ENCODE measurements around the gene FCAR.
A peak's percentile ranks its signal among the peaks of the same experiment; 100 is the strongest.
"Not testable (repeated sequence)": the region's sequence is repeated elsewhere in the genome, so short reads cannot be mapped to it uniquely, and the experiment has no call there.

The FCAR gene

DNA sequence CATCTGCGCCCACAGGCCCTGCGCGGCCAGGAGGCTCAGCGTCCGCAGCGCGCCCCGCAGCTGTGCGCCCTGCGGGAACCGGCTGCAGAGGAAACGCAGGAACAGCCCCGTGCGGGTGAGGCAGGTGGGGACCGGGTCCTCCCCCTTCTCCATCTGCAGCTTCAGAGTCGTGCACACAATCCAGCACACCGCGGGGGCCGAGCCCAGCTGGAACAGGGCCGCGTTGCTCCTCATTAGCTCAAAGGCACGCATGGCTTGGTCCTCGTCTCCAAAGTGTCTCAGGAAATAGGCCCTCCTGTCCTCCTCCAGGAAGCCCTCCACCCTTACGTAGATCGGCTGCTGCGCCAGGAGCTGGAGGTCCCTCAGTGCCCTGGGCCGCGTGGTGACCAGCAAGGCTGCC is 65.5 kb downstream of the FCAR start:
- not testable (repeated sequence) for H3K4me1 ChIP-seq (ENCODE audit: control insufficient read depth in 2 of 2, insufficient read depth in 1 of 2, low read depth in 1 of 2, low read length in 2 of 2); H3K14ac ChIP-seq (ENCODE audit: low read length); H2BK5ac ChIP-seq (ENCODE audit: low read length); H2AK5ac ChIP-seq (ENCODE audit: low read depth, low read length); H3K23ac ChIP-seq (ENCODE audit: low read depth, low read length, poor library complexity); H2BK12ac ChIP-seq (ENCODE audit: low read length); H2BK15ac ChIP-seq (ENCODE audit: low read length); H3K4me3 ChIP-seq (ENCODE audit: low read length in 2 of 2); H2AFZ ChIP-seq (ENCODE audit: low read length); H3K36me3 ChIP-seq (replicated peaks in 1 of 2; ENCODE audit: control insufficient read depth in 2 of 2, insufficient read depth in 2 of 2, low read length in 2 of 2); DNase-seq (ENCODE audit: low spot score); H4K8ac ChIP-seq (ENCODE audit: low read depth, low read length); H3K4me2 ChIP-seq (ENCODE audit: insufficient read depth, low read length, poor library complexity, severe bottlenecking); H3K27ac ChIP-seq (replicated peaks; ENCODE audit: low read length); H4K91ac ChIP-seq (ENCODE audit: low read depth, low read length, poor library complexity); H2BK120ac ChIP-seq (ENCODE audit: low read depth, low read length); H3K4ac ChIP-seq (ENCODE audit: low read length); H3K9me3 ChIP-seq (replicated peaks in 1 of 2; ENCODE audit: control insufficient read depth in 2 of 2, insufficient read depth in 1 of 2, low read depth in 1 of 2, low read length in 2 of 2); H3K27me3 ChIP-seq (ENCODE audit: control insufficient read depth in 3 of 3, insufficient read depth in 3 of 3, low read depth in 1 of 3, low read length in 3 of 3); H3K79me1 ChIP-seq (ENCODE audit: low read depth, low read length)
- peak overlapping the region; percentile 50 for H3K9ac ChIP-seq (ENCODE audit: low read depth, low read length, poor library complexity)
- WGBS, 2 donors (ENCODE audit: extremely low coverage in 2 of 2, insufficient read length in 2 of 2, insufficient replicate concordance in 1 of 2): no CpG with 5 or more reads among the region's 28 CpGs
- peak overlapping the region; percentile 16 for H3K18ac ChIP-seq (ENCODE audit: low read length)

Small RNAs within 50 kb of the gene (small RNA-seq; reads per million reads assigned to genes)
- 2.0 reads per million for gene RNU6-222P (ENCODE audit: insufficient read depth)
